ENCODE measurements around the gene ABHD15. TPM values are rescaled to one million over a fixed set of nuclear protein-coding genes. Genes with fewer than 3 reads are reported as not detected.

ABHD15 gene
- total RNA-seq, 1 donor from 2014 or later: 6.3 TPM

GRCh38 chr17:29579866-29580771 is 13.3 kb upstream of the ABHD15 start:
- H3K27me3 ChIP-seq (ENCODE audit: control insufficient read depth, insufficient read depth, low read length): no peaks in the 10 kb centered on the region
- no peak overlapping the region for H3K4me3 ChIP-seq (ENCODE audit: low read depth, low read length)
- FAIRE-seq (peak; percentile 95), DNase-seq (ENCODE audit: low read depth) (peak; percentile 68)
- TF ChIP-seq CTCF (IDR thresholded peaks at IDR 0.05; ENCODE audit: insufficient read depth, low read length, severe bottlenecking): peak; percentile 97
- H3K36me3 ChIP-seq (ENCODE audit: control insufficient read depth, insufficient read depth, low read length): peaks cover 45% of the 10 kb centered on the region

- H3K4me3 ChIP-seq (ENCODE audit: low read depth, low read length): no peak overlapping the region
- peaks cover 49% of the 10 kb centered on the region for H3K36me3 ChIP-seq (ENCODE audit: control insufficient read depth, insufficient read depth, low read length)
- no peak for FAIRE-seq
Measured at GRCh38 chr17:29578626-29579485, 12.0 kb upstream of the ABHD15 start.

GRCh38 chr17:29577385-29578211 is 10.8 kb upstream of the ABHD15 start:
- no peak for FAIRE-seq
- Histone ChIP-seq H3K4me3 (ENCODE audit: low read depth, low read length) (no peak overlapping the region), H3K27me3 (ENCODE audit: control insufficient read depth, insufficient read depth, low read length) (no peaks in the 10 kb centered on the region), H3K36me3 (ENCODE audit: control insufficient read depth, insufficient read depth, low read length) (peaks cover 47% of the 10 kb centered on the region)
- no peak for TF ChIP-seq CTCF (IDR thresholded peaks at IDR 0.05; ENCODE audit: insufficient read depth, low read length, severe bottlenecking)
- no peak for DNase-seq (ENCODE audit: low read depth)

More at GRCh38 chr17:29578626-29579485, 12.0 kb upstream of the ABHD15 start:
- TF ChIP-seq CTCF (IDR thresholded peaks at IDR 0.05; ENCODE audit: insufficient read depth, low read length, severe bottlenecking): no peak
- DNase-seq (ENCODE audit: low read depth): no peak
- H3K27me3 ChIP-seq (ENCODE audit: control insufficient read depth, insufficient read depth, low read length): no peaks in the 10 kb centered on the region

- DNase-seq (ENCODE audit: low read depth): no peak
- peaks cover 44% of the 10 kb centered on the region for H3K36me3 ChIP-seq (ENCODE audit: control insufficient read depth, insufficient read depth, low read length)
- H3K27me3 ChIP-seq (ENCODE audit: control insufficient read depth, insufficient read depth, low read length): no peaks in the 10 kb centered on the region
- no peak for TF ChIP-seq CTCF (IDR thresholded peaks at IDR 0.05; ENCODE audit: insufficient read depth, low read length, severe bottlenecking)
- FAIRE-seq: no peak
- H3K4me3 ChIP-seq (ENCODE audit: low read depth, low read length): no peak overlapping the region
Measured at GRCh38 chr17:29577001-29577370, 10.1 kb upstream of the ABHD15 start.

GRCh38 chr17:29576214-29577000 is 9.6 kb upstream of the ABHD15 start:
- no peaks in the 10 kb centered on the region for H3K27me3 ChIP-seq (ENCODE audit: control insufficient read depth, insufficient read depth, low read length)
- DNase-seq (ENCODE audit: low read depth) (no peak), FAIRE-seq (no peak)
- H3K36me3 ChIP-seq (ENCODE audit: control insufficient read depth, insufficient read depth, low read length): peaks cover 44% of the 10 kb centered on the region
- no peak for TF ChIP-seq CTCF (IDR thresholded peaks at IDR 0.05; ENCODE audit: insufficient read depth, low read length, severe bottlenecking)
- no peak overlapping the region for H3K4me3 ChIP-seq (ENCODE audit: low read depth, low read length)

Measured in bronchial epithelial cell (primary cell).